Measurements from ENCODE around the gene ATXN10.

Gene ATXN10

DNA sequence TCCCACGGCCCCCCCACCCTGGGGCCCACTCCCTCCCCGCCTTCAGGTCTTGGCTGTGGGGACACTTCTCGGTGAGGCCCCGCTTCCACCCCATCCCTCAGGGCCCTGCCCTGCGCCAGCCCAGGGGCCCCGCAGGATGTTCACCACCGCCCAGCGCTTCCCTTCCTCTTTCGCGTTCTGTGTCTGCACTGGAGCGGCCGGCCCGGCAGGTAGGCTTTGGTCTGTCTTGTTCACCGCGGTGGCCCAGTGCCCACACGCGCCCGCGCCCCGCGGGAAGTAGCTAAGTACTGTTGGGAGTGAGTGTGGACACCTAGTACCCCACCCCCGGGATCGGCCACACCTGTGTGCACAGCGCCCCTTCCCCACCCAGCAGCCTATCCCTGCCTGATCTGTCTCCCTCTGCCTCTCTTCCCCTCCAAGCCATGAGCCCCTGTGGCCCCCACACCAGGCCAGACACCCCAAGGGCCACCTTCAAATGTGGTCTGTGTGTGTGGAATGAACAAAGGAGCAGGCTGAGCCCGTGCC lies 219.9 kb downstream of the ATXN10 start:
- H3K4me3 ChIP-seq (ENCODE audit: control insufficient read depth, low read depth, low read length): no peak overlapping the region
- DNase-seq (ENCODE audit: low read depth): no peak
- TF ChIP-seq, protein P1, sequence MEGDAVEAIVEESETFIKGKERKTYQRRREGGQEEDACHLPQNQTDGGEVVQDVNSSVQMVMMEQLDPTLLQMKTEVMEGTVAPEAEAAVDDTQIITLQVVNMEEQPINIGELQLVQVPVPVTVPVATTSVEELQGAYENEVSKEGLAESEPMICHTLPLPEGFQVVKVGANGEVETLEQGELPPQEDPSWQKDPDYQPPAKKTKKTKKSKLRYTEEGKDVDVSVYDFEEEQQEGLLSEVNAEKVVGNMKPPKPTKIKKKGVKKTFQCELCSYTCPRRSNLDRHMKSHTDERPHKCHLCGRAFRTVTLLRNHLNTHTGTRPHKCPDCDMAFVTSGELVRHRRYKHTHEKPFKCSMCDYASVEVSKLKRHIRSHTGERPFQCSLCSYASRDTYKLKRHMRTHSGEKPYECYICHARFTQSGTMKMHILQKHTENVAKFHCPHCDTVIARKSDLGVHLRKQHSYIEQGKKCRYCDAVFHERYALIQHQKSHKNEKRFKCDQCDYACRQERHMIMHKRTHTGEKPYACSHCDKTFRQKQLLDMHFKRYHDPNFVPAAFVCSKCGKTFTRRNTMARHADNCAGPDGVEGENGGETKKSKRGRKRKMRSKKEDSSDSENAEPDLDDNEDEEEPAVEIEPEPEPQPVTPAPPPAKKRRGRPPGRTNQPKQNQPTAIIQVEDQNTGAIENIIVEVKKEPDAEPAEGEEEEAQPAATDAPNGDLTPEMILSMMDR (conservative IDR thresholded peaks at IDR 0.05; ENCODE audit: control insufficient read depth, insufficient read depth, low read depth, low read length): no peak

DNA sequence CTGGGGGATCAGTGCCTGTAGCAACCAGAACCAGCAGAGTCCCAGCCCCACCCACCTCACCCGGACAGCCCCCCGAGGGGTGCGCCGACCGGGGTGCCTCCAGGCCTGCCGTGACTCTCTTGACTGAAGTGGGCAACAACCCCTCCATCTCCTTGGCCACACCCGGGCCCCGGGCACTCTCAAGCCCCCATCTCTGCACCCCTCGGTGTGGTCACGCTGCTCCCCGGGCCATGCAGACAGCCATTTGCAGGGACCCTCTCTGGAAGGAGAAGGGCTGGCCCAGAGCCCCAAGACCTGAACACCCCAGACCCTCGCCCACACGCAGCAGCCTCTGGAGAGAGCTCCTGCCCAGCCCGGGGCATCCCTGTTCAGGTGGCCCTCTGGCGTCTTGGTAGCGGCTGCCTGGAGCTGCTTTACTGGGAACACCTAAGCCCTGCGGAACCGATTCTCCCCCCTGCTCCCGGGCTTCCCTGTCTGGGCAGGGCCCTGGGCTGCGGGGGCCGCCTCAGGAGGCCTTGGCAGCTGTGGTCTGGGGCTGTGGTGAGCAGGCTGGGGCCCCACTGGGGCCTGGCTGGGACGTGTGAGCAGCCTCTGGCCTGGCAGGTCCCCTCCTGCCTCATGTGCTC lies 220.5 kb downstream of the ATXN10 start:
- no peak overlapping the region for H3K4me3 ChIP-seq (ENCODE audit: control insufficient read depth, low read depth, low read length)
- TF ChIP-seq, protein P1 (conservative IDR thresholded peaks at IDR 0.05; ENCODE audit: control insufficient read depth, insufficient read depth, low read depth, low read length): no peak
- no peak for DNase-seq (ENCODE audit: low read depth)

DNA sequence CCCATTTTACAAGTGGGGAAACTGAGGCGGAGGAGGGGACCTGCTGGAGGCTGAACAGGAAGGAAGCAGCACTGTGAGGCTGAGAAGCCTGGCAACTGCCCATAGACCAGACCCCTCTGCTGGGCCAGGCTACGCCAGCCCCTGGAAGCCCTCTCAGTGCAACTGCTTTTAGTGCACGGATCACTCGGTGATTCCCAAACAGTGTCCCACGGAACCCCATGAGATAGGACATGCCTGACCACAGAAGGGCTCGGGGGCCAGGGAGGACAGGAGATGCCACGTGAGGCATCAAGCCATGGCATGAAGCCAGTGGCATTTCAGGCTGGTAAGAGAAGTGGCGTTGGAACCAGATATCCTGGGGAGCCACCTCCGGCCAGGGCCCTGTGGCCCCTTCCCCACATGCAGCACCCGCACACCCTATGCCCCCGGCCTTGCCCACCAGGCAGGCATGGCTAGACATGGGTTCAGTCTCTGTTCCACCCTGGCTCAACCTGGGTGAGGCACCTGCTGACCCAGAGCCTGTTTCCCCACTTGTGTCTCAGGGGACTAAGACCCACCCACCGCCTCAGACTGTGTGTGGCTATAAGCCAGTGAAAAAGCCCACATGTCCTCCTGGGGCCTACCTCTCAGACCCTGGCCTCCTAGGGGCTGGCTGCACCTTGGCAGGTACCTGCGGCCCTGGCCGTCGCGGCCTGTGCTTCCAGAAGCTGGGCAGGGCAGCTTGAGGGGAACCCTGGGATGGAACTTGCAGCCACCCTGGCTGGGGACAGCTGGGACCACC lies 221.2 kb downstream of the ATXN10 start:
- TF ChIP-seq, protein P1 (conservative IDR thresholded peaks at IDR 0.05; ENCODE audit: control insufficient read depth, insufficient read depth, low read depth, low read length): no peak
- H3K4me3 ChIP-seq (ENCODE audit: control insufficient read depth, low read depth, low read length): no peak overlapping the region

DNA sequence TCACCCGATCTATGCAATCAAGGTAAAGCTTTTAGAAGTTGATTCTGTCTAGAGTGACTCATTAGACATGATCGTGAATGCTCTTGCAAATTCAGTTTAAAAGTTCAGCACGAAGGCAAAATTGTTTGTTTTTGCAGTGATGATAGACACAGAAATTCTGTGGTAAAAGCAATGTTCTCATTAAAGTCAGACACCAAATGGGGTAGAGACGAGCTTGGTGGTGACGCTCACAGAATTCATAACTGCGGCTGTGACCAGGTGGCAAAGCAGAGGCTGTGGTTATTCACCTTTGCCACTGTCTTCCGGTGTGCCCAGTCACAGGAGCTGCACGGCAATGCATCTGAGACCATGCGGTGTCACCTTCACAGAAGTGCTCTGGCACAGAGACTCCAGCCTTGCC lies 221.9 kb downstream of the ATXN10 start:
- TF ChIP-seq, protein P1 (conservative IDR thresholded peaks at IDR 0.05; ENCODE audit: control insufficient read depth, insufficient read depth, low read depth, low read length): no peak
- DNase-seq (ENCODE audit: low read depth): no peak
- no peak overlapping the region for H3K4me3 ChIP-seq (ENCODE audit: control insufficient read depth, low read depth, low read length)

More for the DNA sequence above, 221.2 kb downstream of the ATXN10 start:
- no peak for DNase-seq (ENCODE audit: low read depth)

Data from fibroblast of mammary gland (primary cell).